Skin of body (tissue), 2 donors: ENCODE results near the gene MYO3A. TPM values are rescaled to one million over a fixed set of nuclear protein-coding genes. Genes with fewer than 3 reads are reported as not detected.
"Not testable (repeated sequence)": the region's sequence is repeated elsewhere in the genome, so short reads cannot be mapped to it uniquely, and the experiment has no call there.

Experiments
- DNase-seq: peaks from one replicate; lab custom pipeline; 2025; lab: John Stamatoyannopoulos, UW
- total RNA-seq: library from RNA; depleted of rRNA; stranded (reverse); fragments of >200 nt; gene quantifications from one replicate; pipeline ENCODE4 v1.2.3, GENCODE V29; 2014

MYO3A gene
- total RNA-seq, 1 donor from 2014 or later, result 2.3 TPM

DNA sequence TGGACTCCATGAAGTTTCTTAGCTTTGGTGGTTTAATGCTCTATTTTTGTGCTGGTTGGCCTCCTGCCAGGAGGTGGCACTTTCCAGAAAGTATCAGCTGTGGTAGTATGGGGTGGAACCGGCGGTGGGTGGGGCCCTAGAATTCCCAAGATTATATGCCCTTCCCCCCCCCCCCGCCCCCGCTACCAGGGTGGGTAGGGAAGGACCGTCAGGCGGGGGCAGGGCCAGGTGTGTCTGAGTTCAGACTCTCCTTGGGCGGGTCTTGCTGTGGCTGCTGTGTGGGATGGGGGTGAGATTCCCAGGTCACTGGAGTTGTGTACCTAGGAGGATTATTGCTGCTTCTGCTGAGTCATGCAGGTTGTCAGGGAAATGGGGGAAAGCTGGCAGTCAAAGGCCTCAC is 146.9 kb downstream of the MYO3A start:
- DNase-seq, result not testable (repeated sequence)

GRCh38 chr10:26081459-26081858 is 147.4 kb downstream of the MYO3A start:
- no peak for DNase-seq

GRCh38 chr10:26085549-26085948 is 151.5 kb downstream of the MYO3A start:
- DNase-seq, result no peak

DNA sequence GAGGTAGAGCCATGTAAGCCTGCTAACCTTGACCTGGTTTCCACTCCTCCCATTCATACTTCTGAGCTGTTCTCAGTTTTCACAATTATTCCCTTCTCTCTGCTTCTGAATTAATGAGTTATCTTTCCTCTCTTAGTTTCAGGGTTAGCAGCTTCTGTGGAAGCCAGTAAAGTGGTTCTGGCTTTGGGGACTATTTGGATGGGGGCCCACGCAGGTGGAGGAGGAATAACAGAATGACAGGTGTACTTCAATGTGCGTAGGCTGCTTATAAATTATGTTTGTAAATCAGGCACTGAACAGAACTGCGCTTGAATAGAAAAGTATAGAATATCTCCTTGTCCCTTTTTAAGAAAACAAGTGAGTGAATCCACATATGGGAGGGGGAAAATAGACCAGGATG is 153.6 kb downstream of the MYO3A start:
- DNase-seq, result no peak

DNA sequence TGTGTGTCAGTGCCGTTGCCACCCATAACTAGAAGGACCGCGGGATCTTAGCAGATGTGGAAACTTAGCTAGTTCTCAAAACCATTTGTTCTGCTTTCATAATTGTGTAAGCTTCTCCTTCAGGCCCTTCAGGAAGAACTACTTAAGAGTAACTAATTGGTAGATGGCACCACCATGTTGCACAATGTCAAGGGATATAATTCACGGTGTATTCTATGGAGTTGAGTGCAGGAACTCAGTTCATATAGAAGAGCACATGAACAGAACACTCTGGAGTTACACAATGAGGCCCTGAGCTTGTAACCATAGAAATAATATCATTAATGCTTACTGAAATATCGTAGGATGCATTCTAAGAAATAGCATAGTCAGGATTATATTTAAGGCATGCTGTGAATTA is 156.0 kb downstream of the MYO3A start:
- DNase-seq, result no peak

- DNase-seq, result no peak
These were observed 156.7 kb downstream of the MYO3A start for GRCh38 chr10:26090762-26091161.

- DNase-seq, result no peak
These were observed 159.2 kb downstream of the MYO3A start for GRCh38 chr10:26093229-26093628.

GRCh38 chr10:26095781-26096180 is 161.8 kb downstream of the MYO3A start:
- no peak for DNase-seq

- DNase-seq, result not testable (repeated sequence)
These were observed 163.5 kb downstream of the MYO3A start for GRCh38 chr10:26097549-26097948.

GRCh38 chr10:26112532-26112931 is 178.5 kb downstream of the MYO3A start:
- DNase-seq, result no peak

DNA sequence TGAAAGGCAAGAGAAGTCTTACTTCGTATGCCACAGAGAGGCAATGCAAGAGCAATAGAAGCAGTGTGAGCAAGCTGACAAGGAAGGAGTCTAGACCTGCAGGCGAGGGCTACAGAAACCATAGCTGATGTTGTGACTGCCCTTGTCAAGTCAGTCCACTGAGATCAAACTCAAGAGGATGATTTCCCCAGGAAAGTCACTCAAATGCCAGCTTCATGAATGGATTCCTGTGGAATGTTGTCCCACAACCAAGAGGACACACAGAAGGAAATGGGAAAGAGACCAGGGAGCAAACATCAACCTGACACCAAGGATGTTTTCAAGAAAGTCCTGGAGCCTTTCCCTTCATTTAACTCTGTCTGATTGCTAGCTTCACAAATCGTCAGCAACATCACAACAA is 204.6 kb downstream of the MYO3A start:
- no peak for DNase-seq

- DNase-seq, result no peak
These were observed 222.0 kb downstream of the MYO3A start for GRCh38 chr10:26156019-26156418.

- no peak for DNase-seq
These were observed 223.7 kb downstream of the MYO3A start for GRCh38 chr10:26157734-26158133.

DNA sequence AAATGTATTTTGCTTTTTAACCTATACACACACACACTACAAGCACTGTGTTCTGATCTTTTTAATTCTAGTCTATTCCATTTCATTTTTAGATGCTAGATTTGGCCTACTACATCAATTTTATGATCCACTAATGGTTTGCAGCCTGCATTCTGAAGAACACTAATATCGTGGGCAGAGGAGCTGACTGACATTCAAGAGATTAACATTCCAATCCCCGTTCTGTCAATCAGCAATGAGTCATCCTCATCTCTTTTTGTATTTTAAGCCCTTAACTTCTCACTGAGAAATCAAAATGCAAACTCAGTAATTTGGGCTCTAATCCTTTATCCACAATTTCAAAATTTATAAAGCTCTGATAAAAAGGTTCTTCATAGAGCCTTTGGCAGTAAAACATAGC is 235.4 kb downstream of the MYO3A start:
- DNase-seq, result no peak

DNA sequence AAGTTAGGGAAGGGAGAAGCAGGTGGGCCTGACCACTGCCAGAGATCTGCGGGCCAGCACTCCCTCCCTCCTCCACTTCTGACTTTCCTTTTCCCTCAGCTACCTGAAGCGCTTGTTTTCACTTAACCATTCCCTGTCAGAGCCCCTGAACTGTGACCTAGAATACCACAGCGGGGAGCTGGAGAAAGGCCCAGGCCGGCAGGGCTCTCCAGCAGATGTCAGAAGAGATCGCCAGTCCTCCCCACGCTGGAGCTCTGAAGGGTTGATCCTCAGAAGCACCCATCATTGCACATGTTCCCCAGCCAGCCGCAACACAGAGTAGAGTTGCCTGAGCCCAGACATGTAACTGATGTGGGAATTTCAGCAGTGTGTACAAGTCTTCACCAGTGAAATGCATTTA is 238.1 kb downstream of the MYO3A start:
- DNase-seq, result no peak

DNA sequence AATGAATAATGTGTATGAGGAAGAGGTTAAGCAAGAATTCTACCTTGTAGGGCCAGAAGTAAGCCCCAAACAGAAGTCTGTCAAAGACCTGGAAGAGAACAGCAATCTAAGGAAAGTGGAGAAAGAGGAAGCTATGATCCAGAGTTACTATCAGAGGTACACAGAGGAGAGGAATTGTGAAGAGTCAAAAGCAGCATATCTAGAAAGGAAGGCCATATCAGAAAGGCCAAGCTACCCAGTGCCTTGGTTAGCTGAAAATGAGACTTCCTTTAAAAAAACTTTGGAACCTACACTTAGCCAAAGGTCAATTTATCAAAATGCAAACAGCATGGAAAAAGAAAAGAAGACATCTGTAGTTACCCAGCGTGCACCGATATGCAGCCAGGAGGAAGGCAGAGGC is 239.8 kb downstream of the MYO3A start:
- DNase-seq, result no peak

DNA sequence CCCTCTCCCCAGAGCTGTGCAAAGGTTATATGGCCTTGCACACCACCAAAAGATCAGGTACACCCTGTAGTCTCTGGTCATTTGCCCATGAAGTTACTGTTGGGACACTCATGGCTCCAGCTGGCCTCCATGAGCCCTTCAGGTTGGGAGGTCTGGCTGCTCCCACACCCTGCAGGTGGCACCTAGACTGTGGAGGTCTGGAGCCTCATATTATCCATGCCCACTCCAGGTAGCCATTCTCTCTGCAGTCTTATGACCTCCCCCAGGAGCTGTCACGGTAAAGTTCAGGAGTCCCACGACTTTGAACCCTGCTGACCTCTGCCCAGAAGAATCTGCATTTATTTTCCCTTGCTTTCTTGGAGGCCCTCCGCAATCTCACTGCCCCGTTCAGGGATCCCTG is 243.3 kb downstream of the MYO3A start:
- no peak for DNase-seq

- no peak for DNase-seq
These were observed 260.2 kb downstream of the MYO3A start for GRCh38 chr10:26194275-26194674.

DNA sequence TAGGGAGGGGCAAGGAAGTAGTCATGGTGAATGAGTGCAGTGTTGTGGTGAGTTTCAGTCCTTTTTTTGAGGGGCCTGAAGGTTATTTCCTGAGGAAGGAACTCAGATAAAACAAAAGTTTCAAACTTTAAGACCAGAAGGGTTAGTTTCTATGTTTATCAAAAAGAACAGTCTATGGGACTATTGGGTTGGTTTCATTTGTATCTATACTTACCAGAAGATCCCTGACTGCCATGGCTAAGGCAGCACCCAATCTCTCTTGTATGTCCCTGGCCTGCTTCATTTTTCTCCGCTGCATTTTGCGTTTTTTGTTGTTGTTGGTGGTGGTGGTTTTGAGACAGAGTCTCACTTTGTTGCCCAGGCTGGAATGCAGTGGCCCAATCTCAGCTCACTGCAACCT is 263.2 kb downstream of the MYO3A start:
- DNase-seq, result no peak

DNA sequence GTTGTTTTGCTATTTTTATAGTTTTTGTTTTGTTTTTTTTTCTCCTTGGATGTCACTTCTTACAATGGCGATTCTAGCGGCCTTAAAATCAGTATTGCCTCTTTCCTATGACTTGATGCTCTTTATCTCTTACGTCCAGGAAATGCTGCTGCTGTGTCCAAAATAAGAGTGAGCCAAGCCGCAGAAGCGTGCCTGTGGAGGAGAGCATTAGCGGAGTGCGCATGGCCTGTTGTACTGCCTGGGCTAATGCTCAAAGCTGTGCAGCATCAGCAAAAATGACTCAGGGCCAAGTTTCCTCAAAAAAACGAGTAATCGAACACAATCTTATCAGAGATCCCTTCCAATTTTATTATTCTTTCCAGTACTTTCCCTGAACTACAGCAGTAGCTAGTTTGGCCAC is 264.1 kb downstream of the MYO3A start:
- no peak for DNase-seq

DNA sequence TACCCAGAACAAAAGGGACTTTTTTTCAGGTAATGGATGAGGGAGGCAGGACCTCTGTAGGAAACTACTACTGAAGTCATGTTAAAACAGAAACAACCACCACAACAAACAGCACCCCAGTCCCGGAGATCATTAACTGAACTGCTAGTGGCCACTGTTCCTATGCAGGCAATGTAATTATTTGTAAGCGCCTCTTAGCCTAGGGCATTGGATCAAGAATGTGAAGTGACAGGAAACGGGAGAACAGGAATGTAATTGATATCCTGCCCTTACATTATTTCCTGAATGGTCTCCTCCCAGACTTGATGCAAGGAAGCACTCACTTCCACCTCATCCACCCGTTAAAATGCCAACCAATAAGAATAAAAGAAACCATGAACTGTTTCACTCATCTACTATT is 265.8 kb downstream of the MYO3A start:
- no peak for DNase-seq

DNA sequence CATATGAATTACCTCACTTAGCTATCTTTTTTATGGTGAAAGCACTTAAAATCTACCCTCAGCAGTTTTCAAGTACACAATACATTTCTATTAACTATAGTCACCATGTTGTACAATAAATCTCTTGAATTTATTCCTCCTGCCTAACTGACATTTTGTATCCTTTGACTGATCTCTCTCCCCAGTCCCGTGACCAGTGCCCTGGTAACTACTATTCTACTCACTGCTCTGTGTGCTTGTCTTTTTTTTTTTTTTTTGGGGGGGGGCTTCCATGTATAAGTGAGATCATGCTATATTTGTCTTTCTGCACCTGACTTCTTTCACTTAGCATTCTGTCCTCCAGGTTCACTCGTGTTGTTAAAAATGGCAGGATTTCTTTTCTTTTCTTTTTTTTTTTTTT is 271.2 kb downstream of the MYO3A start:
- no peak for DNase-seq

GRCh38 chr10:26211781-26212444 is 277.9 kb downstream of the MYO3A start:
- DNase-seq, result no peak

- DNase-seq, result no peak
These were observed 278.5 kb downstream of the MYO3A start for GRCh38 chr10:26212511-26212910.
